HG02981 (cell line): ENCODE measurements around the gene C9orf50.

Experiments
- ATAC-seq: cut with Tn5 transposase; IDR thresholded peaks from one replicate; pipeline ENCODE4 v1.9.1; 2021; ENCODE audit warnings: mild to moderate bottlenecking, moderate library complexity; ENCODE audit not compliant: unreplicated experiment

The C9orf50 gene

DNA sequence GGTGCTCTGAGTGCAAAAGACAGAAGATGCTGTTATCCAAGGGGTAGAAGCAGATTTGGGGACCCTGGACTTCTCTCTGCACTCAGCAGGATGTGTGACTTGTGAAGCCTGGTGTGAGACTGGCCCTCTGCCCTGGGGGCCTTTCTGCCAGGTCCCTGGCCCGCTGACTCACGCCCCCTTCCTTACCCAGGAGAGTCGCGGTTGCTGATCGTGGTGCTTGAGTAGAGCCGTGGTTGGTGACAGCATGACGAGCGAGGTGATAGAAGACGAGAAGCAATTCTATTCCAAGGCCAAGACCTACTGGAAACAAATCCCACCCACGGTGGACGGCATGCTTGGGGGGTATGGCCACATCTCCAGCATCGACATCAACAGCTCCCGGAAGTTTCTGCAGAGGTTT, 11.6 kb upstream of the C9orf50 start:
- ATAC-seq = no peak

DNA sequence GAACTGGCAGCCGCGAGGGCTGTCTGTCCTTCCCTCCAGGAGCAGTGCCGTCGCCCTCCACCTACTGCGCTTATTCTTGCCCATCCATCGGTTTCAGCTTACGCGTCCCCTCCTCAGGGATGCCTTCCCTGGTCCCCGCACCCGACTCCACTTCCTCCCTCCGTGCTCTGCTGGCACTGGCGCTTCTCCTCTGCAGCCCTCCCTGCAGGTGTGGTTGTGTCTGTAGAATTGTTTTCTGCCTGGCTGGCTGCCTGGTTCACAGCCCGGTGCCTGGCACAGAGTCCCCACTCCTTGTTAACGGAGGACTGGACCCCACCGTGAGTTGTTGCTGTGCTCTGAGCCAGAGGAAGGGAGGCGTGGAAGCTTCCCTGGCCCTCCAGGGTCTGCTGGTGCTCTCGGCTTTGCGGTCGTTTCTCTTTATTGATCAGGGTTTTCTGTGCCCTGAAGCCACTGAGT, 10.8 kb upstream of the C9orf50 start:
- ATAC-seq = no peak

GRCh38 chr9:129630967-129631673, 10.2 kb upstream of the C9orf50 start:
- no peak for ATAC-seq

DNA sequence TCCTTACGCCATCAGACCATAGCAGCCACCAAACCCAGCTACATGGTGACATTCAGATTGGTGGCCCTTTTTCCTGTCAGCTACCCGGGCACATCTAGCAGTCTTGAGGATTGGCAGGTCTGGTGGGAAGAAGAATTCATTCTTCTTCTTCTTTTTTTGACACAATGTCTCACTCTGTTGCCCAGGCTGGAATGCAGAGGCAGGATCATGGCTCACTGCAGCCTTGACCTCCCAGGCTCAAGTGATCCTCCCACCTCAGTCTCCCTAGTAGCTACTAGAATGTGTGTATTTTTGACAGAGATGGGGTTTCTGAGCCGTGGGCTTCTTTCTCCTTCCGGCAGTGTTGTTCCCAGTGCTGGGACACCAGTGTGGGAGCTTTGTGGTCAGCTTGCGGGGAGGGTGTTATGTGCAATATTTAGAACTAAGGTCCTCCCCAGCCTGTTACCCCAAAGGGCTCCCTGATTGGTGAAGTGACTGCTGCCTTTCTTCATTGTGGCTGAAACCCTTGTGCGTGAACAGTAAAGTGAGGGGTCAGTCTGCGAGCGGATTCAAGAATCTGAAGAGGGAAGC, 8.4 kb upstream of the C9orf50 start:
- ATAC-seq = no peak

- ATAC-seq = no peak
Observed at GRCh38 chr9:129628709-129629108, 7.8 kb upstream of the C9orf50 start.

- ATAC-seq = no peak
Observed at GRCh38 chr9:129627556-129628440, 6.9 kb upstream of the C9orf50 start.

DNA sequence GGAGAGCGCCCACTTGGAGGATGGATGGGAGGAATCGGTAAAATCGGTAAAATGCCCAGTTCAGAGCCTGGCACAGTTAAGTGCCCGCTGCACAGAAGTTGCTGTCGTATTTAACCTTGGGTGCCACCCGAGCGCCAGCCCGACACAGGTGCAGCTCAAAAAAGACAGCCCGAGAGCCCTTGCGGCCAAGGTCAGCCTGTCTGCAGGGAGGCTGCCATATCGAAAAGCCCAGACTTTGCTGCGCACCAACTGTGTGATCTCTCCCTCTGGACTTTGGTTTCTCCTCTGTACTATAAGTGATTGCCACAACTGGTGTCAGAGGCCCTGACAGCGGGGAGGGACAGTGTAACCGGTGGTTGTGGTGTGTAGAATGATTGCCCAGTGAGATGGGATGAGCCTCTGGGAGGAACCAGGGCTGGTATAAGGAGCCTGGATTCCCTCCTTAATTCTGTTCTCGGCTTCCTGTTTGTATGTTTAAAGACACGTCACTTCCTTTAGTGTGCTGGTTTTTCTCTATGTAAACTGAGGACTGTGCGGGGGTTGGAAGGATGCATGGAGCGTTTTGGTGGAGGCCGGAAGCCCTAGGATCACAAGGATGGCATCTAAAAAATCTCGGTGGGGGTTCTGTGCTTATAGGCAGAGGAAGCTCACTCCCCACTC, 5.9 kb upstream of the C9orf50 start:
- ATAC-seq = peak; percentile 25

DNA sequence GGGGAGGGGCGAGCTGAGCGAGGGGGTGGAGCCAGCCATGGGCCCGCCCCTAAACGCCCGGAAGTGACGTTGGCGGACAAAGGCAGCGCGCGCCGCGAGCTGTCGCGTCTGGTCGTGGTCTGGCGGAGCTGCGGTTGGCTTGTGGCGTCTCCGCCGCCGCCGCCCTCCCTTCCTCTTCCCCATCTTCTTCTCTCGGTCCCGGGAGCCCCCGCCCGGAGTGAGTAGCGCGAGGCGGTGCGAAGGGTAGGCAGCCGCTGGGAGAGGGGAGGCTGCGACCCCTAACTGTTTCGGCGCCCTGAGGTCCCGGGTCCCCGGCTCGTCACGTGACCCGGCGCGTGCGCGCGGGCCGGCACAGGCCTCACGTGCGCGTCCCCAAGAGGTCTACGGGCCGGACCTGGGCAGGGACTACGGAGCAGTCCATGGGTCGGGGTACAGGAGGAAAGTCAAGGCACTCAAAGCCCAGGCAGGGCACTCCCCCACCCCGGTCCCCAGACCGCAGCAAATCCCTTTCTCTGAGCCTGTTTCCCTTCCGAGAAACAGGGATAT, 5.3 kb upstream of the C9orf50 start, which contains the start of gene NTMT1:
Gene NTMT1, plus strand, starts transcription at position 85 of the 546 bp plus-strand sequence. CDS start 6,541 bp downstream, outside the sequence.
- ATAC-seq = peak; percentile 75

DNA sequence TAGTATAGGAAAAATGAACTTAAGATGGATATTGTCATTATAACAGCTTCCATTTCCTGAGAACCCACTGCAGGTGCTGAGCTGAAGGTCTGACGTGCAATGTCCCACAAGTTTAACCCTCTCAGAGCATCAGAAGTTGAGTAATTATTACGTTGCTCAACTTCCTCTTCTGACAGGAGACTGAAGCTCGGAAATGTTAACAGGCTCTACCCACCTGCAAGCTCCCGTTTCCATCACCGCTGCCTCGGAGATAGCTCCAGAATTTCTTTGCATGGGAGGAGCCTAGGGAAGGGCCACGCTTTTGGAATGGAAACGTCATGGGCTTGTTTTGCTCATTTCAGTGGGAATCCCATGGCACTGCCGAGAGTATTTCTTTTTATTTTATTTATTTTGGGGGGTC, 4.0 kb upstream of the C9orf50 start:
- ATAC-seq = no peak

- ATAC-seq = no peak
Observed at GRCh38 chr9:129624168-129624759, 3.4 kb upstream of the C9orf50 start.

DNA sequence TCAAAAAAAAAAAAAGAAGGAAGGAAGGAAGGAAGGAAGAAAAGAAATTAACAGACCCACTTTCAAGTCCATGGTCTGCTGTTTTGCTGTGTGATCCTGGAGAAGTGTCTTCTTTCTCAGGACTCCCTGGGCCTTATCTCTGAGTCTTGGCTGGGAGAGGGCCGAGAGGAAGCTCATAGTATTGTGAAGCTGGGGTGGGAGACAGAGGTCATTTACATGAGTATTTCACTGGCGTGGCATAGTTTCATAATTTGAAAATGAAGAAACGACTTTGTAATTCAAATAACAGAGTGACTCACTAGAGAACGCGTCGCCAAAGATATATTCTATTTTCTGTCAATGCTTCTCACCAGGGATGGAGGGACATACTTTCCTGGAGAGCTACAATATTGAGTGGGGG, 2.4 kb upstream of the C9orf50 start:
- ATAC-seq = no peak

- no peak for ATAC-seq
Observed at GRCh38 chr9:129619787-129620668, 873 bp downstream of the C9orf50 start.

- no peak for ATAC-seq
Observed at GRCh38 chr9:129617167-129617566, 3.7 kb downstream of the C9orf50 start.

DNA sequence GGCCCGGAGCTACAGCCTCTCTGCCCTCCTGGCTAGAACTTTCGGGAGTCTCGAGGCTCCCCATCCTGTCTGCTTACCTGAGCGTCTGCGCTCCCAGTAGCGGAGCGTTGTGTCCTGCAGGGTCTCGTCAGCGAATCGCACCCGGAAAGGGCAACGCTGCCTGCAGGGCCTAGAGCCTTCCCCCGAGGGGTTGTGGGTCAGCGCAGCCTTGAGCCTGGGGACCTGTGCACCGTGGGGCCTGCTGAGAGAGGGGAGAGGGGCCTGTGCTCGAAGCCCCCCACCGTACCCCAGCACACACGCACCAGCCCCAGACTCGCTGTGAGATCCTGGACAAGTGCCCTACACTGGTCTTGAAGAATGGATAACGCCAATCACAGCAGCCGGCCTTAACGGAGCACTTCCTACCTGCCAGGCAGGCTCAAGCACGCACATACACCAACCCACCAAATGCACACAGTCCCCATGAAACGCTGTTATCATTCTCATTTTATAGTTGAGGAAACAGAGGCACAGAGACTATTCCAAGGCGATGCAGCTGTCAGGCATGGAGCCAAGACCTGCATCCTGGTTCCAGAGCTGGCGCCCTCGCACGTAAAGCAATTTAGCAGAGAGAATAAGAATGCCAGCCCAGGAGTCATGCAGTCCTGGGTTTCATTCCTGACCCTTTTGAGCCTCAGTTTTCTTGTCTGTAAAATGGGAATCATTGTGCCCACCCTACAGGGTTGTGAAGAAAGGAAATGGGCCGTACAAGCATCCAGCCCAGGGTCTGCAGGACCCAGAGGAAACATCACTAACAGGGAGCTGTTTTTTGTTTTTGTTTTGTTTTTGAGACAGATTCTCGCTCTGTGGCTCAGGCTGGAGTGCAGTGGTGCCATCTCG, 5.3 kb downstream of the C9orf50 start:
- no peak for ATAC-seq

DNA sequence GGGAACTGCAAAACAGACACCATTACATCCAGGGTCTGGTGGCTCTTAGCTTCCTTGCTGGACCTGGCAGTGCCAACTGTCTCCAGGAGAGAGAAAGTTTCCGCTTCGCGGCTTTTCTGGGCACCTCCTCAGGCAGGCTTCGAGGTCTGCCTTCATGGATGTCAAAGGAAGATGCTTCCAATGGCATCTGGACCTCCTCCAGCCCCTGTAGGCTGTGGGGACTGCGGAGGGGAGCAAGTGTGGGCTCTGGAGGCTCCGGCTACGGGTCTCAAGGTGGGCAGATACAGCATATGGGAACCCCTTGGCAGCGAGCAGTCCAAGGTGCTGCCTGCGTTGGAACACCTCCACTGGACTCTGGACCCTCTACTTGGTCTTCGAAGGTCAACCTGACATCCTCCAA, 6.0 kb downstream of the C9orf50 start:
- no peak for ATAC-seq

DNA sequence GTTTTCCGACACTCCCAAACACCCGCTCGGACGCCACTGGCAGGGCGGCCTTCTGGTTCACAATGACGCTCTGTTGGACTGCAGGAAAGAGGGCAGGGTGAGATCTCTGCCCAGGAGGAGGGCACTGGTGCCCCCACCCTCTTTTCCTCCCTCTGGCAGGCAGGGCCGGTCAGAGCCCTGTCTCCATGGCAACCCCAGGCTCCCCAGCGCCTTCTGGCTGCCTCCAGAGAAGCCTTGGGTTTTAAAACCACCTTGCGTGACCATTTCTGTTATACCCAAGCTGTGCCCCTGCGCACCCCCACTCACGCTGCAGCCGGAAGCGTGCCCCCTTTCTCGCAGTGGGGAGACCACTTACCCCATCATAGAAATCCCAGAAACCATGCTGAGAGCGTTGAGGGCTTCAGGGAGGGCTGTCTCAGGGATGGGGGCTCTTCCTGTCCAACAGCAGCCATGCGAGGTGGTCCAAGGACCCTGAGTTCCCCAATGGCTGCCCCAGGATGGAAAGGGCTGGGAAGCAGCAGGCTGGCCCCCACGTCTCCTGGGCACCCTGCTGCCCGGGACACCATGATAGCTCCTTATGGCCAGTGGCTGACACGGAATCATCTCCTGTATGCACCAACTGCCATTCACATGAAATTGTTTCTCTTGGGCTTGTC, 7.3 kb downstream of the C9orf50 start:
- ATAC-seq = no peak

DNA sequence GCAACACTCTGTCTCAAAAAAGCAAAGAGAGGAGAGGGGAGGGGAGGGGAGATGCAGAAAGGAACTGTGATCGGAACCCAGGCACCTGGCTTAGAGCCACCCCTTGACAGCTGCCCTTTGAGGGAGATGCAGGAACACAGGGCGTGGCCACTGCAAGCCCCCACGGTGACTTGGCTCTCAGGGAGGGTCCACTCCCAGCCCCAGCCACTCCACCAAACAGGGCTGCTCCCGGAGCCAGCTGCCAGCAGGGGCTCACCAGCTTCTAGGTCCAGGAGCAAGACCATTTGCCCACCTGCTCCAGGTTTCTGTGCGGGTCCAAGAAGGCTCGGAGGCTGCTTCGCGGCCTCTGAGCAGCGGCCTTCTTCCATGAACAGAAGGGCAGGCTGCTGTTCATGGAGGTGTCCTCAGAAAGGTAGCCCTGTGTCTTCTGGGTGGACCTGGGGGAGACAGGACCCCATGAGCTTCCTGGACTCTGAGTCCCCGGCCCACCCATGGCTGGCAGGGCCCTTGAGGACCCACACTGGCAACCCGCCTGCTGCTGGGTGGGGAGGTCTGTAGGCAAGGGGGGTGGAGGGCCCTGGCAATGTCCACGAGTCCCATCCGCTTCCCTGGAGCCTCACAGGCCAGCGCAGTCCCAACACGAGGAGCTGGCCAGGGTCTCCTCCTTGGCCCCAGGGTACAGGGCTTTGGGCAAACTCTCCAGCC, 7.9 kb downstream of the C9orf50 start:
- no peak for ATAC-seq
